H1 (cell line): ENCODE data around the gene CYP4V2. TPM values are rescaled to one million over a fixed set of nuclear protein-coding genes. Genes with fewer than 3 reads are reported as not detected.

ENCODE experiments used
- BCL11A ChIP-seq, 2 experiments: IDR thresholded peaks; one replicate each; pipeline ENCODE4 v1.6.1; 2011; ENCODE audit warnings: low read depth in 2 of 2, low read length in 2 of 2, mild to moderate bottlenecking in 2 of 2
- CBX8 ChIP-seq: fragments of 300-800, 300-1000 bp; sonication (generic); IDR thresholded peaks from 2 replicates; pipeline ENCODE4 v1.7.1; 2016; ENCODE audit warnings: low read depth, low read length, borderline replicate concordance
- CHD2 ChIP-seq: IDR thresholded peaks from 2 replicates; pipeline ENCODE4 v1.6.1; 2012; ENCODE audit warnings: low read length, improper control_type of control experiment
- CREB1 ChIP-seq: IDR thresholded peaks from 2 replicates; pipeline ENCODE4 v1.6.1; 2012; ENCODE audit warnings: inconsistent platforms
- CTBP2 ChIP-seq: IDR thresholded peaks from 2 replicates; pipeline ENCODE4 v1.7.0; 2011; ENCODE audit warnings: borderline replicate concordance, mild to moderate bottlenecking, moderate library complexity, mixed read lengths, low read length; ENCODE audit not compliant: insufficient read depth, insufficient read length
- EZH2 ChIP-seq: fragments of 200-600 bp; sonication (generic); IDR thresholded peaks from 2 replicates; pipeline ENCODE4 v1.7.1; 2012; ENCODE audit warnings: low read depth, mild to moderate bottlenecking, moderate library complexity, low read length, inconsistent platforms; ENCODE audit not compliant: severe bottlenecking
- GABPA ChIP-seq: IDR thresholded peaks from 2 replicates; pipeline ENCODE4 v1.6.1; 2011; ENCODE audit warnings: mild to moderate bottlenecking, low read length, moderate library complexity, borderline replicate concordance; ENCODE audit not compliant: insufficient read depth
- GTF2F1 ChIP-seq: IDR thresholded peaks from 2 replicates; pipeline ENCODE4 v1.6.1; 2012; ENCODE audit warnings: low read depth, low read length, improper control_type of control experiment, borderline replicate concordance
- HDAC6 ChIP-seq: IDR thresholded peaks from one replicate; pipeline ENCODE4 v1.7.1; 2012; ENCODE audit warnings: low read depth, mild to moderate bottlenecking, inconsistent platforms, low read length, moderate library complexity
- KDM5A ChIP-seq: fragments of 200-600 bp; IDR thresholded peaks from 2 replicates; pipeline ENCODE4 v1.7.1; 2012; ENCODE audit warnings: mild to moderate bottlenecking, low read length, inconsistent platforms, mixed read lengths
- MAFK ChIP-seq: IDR thresholded peaks from 2 replicates; pipeline ENCODE4 v1.6.1; 2012; ENCODE audit warnings: low read depth, mild to moderate bottlenecking, improper control_type of control experiment, low read length
- RNF2 ChIP-seq: fragments of 200-900, 300-1000 bp; sonication (generic); IDR thresholded peaks from 2 replicates; pipeline ENCODE4 v1.7.1; 2016; ENCODE audit warnings: borderline replicate concordance, low read depth, mild to moderate bottlenecking, antibody characterized with exemption, low read length; ENCODE audit not compliant: poor library complexity, severe bottlenecking; ENCODE audit errors: missing control alignments
- SIRT6 ChIP-seq: IDR thresholded peaks from one replicate; pipeline ENCODE4 v1.7.1; 2012; ENCODE audit warnings: low read length, inconsistent platforms
- SRF ChIP-seq: IDR thresholded peaks from 2 replicates; pipeline ENCODE4 v1.6.1; 2011; ENCODE audit warnings: mild to moderate bottlenecking, low read depth, low read length, moderate library complexity
- TEAD4 ChIP-seq: IDR thresholded peaks from 2 replicates; pipeline ENCODE4 v1.6.1; 2012; ENCODE audit warnings: low read depth, low read length, inconsistent platforms, mixed read lengths
- YY1 ChIP-seq: IDR thresholded peaks from 2 replicates; pipeline ENCODE4 v1.6.1; 2011; ENCODE audit warnings: low read depth, mild to moderate bottlenecking, low read length
- polyA plus RNA-seq, 7 experiments: library from polyadenylated mRNA; depleted of rRNA in 3 of 7; stranded (reverse) in 5 of 7; unstranded in 2 of 7; fragments of >200 nt in 5 of 7; fragments of 200-250 nt in 2 of 7; gene quantifications; 1 replicate in 5 of 7; 2 replicates in 1 of 7; 4 replicates in 1 of 7; pipeline versions ENCODE4 v1.2.1 to v1.2.3, GENCODE V29; 2011 to 2013; ENCODE audit warnings: missing spikeins in 2 of 7, mixed read lengths in 2 of 7
- total RNA-seq: library from RNA; stranded (reverse); fragmentation: NEBNext Ultra II Directional; extraction: Animal tissue kit (Norgen Biotek cat#: 25700); gene quantifications from 2 replicates; pipeline ENCODE4 v1.2.1, GENCODE V29; 2021
- TF ChIP-seq, protein P1 (sequence below): IDR thresholded peaks from 2 replicates; pipeline ENCODE4 v1.6.1; 2012; ENCODE audit warnings: inconsistent platforms
- TF ChIP-seq, protein P2 (sequence below): IDR thresholded peaks from 2 replicates; pipeline ENCODE4 v1.6.1; 2012; ENCODE audit warnings: inconsistent platforms

CYP4V2 gene
- total and polyA plus RNA-seq, 2 of the 8 experiments (the other 6 are each of a cell fraction or from before 2014, with no cell fraction given): 0.65 to 1.0 TPM

DNA sequence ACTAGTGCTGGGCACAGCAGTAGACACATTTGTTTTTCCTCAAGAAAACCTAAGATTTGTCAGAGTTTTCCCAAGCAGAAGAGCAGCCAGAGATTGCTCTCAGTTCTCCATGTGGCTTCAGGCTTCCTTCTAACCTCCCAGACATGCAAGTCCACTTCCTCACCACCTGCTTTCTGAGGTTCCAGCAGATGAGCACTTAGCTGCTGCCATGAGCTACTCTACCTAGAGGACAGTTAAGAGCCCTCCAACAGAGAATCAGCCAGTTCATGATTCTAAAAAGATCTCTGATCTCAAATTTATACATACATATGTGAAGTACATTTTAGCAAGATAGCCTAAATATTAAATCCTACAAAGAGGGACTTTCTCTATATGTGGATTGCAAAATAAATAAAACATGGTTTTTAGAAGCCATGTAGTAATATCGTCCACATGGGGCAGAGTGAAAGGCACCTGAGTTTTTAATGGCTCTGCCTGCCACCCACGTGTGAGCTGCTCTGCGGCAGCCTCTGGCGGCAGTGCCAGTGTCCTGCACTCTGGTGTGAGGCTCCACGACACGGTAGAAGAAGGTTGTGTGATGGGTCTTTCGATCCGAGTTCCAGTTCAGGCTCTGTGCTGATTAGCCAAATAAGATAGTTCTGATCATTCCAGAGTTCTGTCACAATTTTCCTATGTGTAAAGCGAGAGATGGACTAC, 10.3 kb downstream of the CYP4V2 start (continued):
- no peak for TF ChIP-seq MAFK
- peak; percentile 76; the same call in 1 of the 2 replicates for TF ChIP-seq YY1
- TF ChIP-seq, protein P1, sequence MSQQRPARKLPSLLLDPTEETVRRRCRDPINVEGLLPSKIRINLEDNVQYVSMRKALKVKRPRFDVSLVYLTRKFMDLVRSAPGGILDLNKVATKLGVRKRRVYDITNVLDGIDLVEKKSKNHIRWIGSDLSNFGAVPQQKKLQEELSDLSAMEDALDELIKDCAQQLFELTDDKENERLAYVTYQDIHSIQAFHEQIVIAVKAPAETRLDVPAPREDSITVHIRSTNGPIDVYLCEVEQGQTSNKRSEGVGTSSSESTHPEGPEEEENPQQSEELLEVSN: peak; percentile 30; the same call in 1 of the 2 replicates
- TF ChIP-seq SRF: no peak
- TF ChIP-seq KDM5A: no peak
- no peak for TF ChIP-seq HDAC6
- TF ChIP-seq CREB1: peak; percentile 50
- no peak for TF ChIP-seq SIRT6
- no peak for TF ChIP-seq BCL11A (IDR thresholded peaks at IDR 0.05; ENCODE audit: low read depth in 2 of 2, low read length in 2 of 2)
- no peak for TF ChIP-seq TEAD4
- TF ChIP-seq CHD2: no peak
- no peak for TF ChIP-seq GTF2F1
- TF ChIP-seq EZH2: no peak
- TF ChIP-seq RNF2: no peak
- no peak for TF ChIP-seq CBX8
- TF ChIP-seq, protein P2, sequence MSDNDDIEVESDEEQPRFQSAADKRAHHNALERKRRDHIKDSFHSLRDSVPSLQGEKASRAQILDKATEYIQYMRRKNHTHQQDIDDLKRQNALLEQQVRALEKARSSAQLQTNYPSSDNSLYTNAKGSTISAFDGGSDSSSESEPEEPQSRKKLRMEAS: peak; percentile 89
- peak; percentile 39 for TF ChIP-seq CTBP2
- TF ChIP-seq GABPA: no peak
